B cell (primary cell): ENCODE measurements around the gene SPECC1.

Experiments used
- CTCF ChIP-seq: fragments of 200-600 bp; IDR thresholded peaks from one replicate; pipeline ENCODE4 v1.8.0; 2022; ENCODE audit warnings: antibody characterized with exemption, mild to moderate bottlenecking
- EZH2 ChIP-seq: IDR thresholded peaks from 2 replicates; pipeline ENCODE4 v1.6.1; 2012; ENCODE audit warnings: borderline replicate concordance, low read depth, mild to moderate bottlenecking, moderate library complexity, low read length; ENCODE audit not compliant: insufficient read depth, poor library complexity, severe bottlenecking

DNA sequence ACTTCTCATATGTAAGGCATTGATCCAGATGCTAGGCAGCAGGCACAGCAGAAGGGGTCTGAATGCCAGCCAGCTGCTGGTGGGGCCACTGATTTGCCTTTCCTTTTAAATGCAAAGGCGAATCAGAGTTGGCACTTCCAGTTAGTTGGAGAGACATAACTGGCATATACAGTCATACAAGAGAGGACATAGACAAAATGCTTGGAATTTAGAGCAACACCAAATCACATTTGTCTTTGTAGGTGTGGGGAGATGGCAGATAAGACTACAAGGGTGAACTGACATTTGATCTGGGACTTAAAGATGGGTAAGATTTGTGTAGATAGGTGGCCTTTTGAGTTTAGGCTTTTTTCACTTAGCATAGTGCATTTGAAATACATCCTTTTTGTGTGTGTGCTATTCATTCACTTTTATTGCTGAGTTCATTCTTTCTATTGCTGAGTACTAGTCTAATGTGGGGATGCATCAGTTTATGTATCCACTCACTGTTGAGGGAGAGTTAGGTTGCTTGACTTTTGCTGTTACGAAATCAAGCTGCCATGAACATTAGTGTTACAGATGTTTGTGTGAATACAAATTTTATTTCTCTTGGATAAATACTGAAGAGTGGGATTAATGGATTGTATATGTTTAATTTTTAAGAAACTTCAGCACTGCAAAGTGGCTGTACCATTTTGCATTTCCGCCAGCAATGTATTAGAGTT is 74.1 kb downstream of the SPECC1 start:
- TF ChIP-seq CTCF (no peak), EZH2 (no peak)
